Lung microvascular endothelial cell (primary cell): ENCODE results near the gene SRSF9. TPM values are rescaled to one million over a fixed set of nuclear protein-coding genes. Genes with fewer than 3 reads are reported as not detected.

Experiments used
- DNase-seq, 2 donors: peaks; one replicate each; pipeline versions ENCODE4 v3.0.0 to v3.0.0-alpha.2; 2010; ENCODE audit warnings: low read depth in 2 of 2
- total RNA-seq: library from RNA; depleted of rRNA; stranded (reverse); fragments of >200 nt; gene quantifications from 2 replicates; pipeline ENCODE4 v1.2.1, GENCODE V29; 2014

The SRSF9 gene
- total RNA-seq, 1 donor from 2014 or later, result 220 TPM

- DNase-seq, result no peak
Observed at GRCh38 chr12:120483621-120484020, 14.1 kb upstream of the SRSF9 start.

- no peak for DNase-seq
Observed at GRCh38 chr12:120481022-120481767, 11.6 kb upstream of the SRSF9 start.

GRCh38 chr12:120480211-120480610 is 10.7 kb upstream of the SRSF9 start:
- DNase-seq, result no peak

- DNase-seq, result no peak
Observed at GRCh38 chr12:120479458-120479857, 9.9 kb upstream of the SRSF9 start.

- no peak for DNase-seq
Observed at GRCh38 chr12:120475643-120476042, 6.1 kb upstream of the SRSF9 start.

GRCh38 chr12:120474616-120474960 is 5.0 kb upstream of the SRSF9 start:
- peak; percentile 34 to 77 for DNase-seq

- no peak for DNase-seq
Observed at GRCh38 chr12:120473807-120474615, 4.5 kb upstream of the SRSF9 start.

GRCh38 chr12:120472521-120472920 is 3.0 kb upstream of the SRSF9 start:
- no peak for DNase-seq

GRCh38 chr12:120470150-120470784 is 719 bp upstream of the SRSF9 start:
- peak; percentile 27 for DNase-seq

GRCh38 chr12:120468821-120469449 is 613 bp downstream of the SRSF9 start:
- DNase-seq, result peak; percentile 59 to 61

GRCh38 chr12:120468325-120468820 is 1.2 kb downstream of the SRSF9 start:
- DNase-seq, result peak; percentile 55 to 75

GRCh38 chr12:120467439-120467838 is 2.1 kb downstream of the SRSF9 start:
- DNase-seq, result no peak

GRCh38 chr12:120466560-120467315 is 2.8 kb downstream of the SRSF9 start:
- DNase-seq, result peak; percentile 55 to 58

- DNase-seq, result no peak
Observed at GRCh38 chr12:120465756-120466155, 3.8 kb downstream of the SRSF9 start.

GRCh38 chr12:120463712-120464111 is 5.8 kb downstream of the SRSF9 start:
- no peak for DNase-seq

GRCh38 chr12:120462099-120462640 is 7.4 kb downstream of the SRSF9 start:
- DNase-seq, result no peak

GRCh38 chr12:120460157-120460556 is 9.4 kb downstream of the SRSF9 start:
- no peak for DNase-seq

GRCh38 chr12:120457133-120457532 is 12.4 kb downstream of the SRSF9 start:
- peak in 1 of 2 donors; percentile 29 for DNase-seq

GRCh38 chr12:120455302-120455701 is 14.2 kb downstream of the SRSF9 start:
- no peak for DNase-seq

GRCh38 chr12:120453977-120454376 is 15.6 kb downstream of the SRSF9 start:
- peak; percentile 41 to 53 for DNase-seq
